PC-3 (cell line): Measurements from ENCODE around the gene ELOVL4. TPM values are rescaled to one million over a fixed set of nuclear protein-coding genes. Genes with fewer than 3 reads are reported as not detected.
A peak's percentile ranks its signal among the peaks of the same experiment; 100 is the strongest.

ENCODE experiments used
- ATAC-seq: fragments of 200-7000 bp; cut with Tn5 transposase; 2 replicates; pipeline ENCODE4 v1.9.1; 2020; ENCODE audit warnings: mild to moderate bottlenecking, moderate library complexity
- Bru-seq: library from RNA; stranded (reverse); fragments of 400-500 nt; gene quantifications from one replicate; lab custom pipeline; 2021; lab: Mats Ljungman, UMichigan
- BruChase-seq, 2 experiments: library from RNA; stranded (reverse); fragments of 400-500 nt; gene quantifications; one replicate each; lab custom pipeline; 2021; lab: Mats Ljungman, UMichigan
- BruUV-seq: library from RNA; stranded (reverse); fragments of 400-500 nt; replicated peaks from 2 replicates; lab custom pipeline; 2021; lab: Mats Ljungman, UMichigan
- CTCF ChIA-PET: fragments of 300-600 bp; sonication (Branson Sonifier 250); formaldehyde crosslinking; loops from one replicate; lab custom pipeline; 2022; ENCODE audit warnings: antibody characterized with exemption; lab: Charles Lee
- POLR2A ChIA-PET: fragments of 300-600 bp; sonication (Branson Sonifier 250); formaldehyde crosslinking; loops from one replicate; lab custom pipeline; 2022; ENCODE audit warnings: antibody characterized with exemption; ENCODE audit not compliant: unreplicated experiment; lab: Charles Lee
- DNase-seq: peaks from one replicate; pipeline ENCODE4 v3.0.0-alpha.2; 2015
- H2AFZ ChIP-seq: fragments of 300-600 bp; sonication (generic); 2 replicates; pipeline ENCODE4 v1.6.0; 2016; ENCODE audit warnings: antibody characterized with exemption, low read length
- H3F3A ChIP-seq: fragments of 300-600 bp; sonication (generic); one replicate; pipeline ENCODE4 v1.6.0; 2017; ENCODE audit warnings: antibody characterized with exemption, low read length, control low read depth, mild to moderate bottlenecking; ENCODE audit not compliant: unreplicated experiment
- H3K27ac ChIP-seq: fragments of 300-600 bp; sonication (generic); 2 replicates; pipeline ENCODE4 v1.5.1; 2016; ENCODE audit warnings: mild to moderate bottlenecking, low read length
- H3K27me3 ChIP-seq: fragments of 300-600 bp; sonication (generic); 2 replicates; pipeline ENCODE4 v1.6.1; 2016; ENCODE audit warnings: low read length, mixed read lengths
- H3K36me3 ChIP-seq: fragments of 300-600 bp; sonication (generic); 2 replicates; pipeline ENCODE4 v1.6.1; 2016; ENCODE audit warnings: low read depth, mixed run types, low read length, mixed read lengths
- H3K4me1 ChIP-seq: fragments of 300-600 bp; sonication (generic); 2 replicates; pipeline ENCODE4 v1.5.1; 2016; ENCODE audit warnings: low read length; ENCODE audit not compliant: insufficient read depth
- H3K4me2 ChIP-seq: fragments of 300-600 bp; sonication (generic); 2 replicates; pipeline ENCODE4 v1.6.0; 2016; ENCODE audit warnings: low read length
- H3K4me3 ChIP-seq: fragments of 300-600 bp; sonication (generic); 2 replicates; pipeline ENCODE4 v1.5.1; 2016; ENCODE audit warnings: mild to moderate bottlenecking, low read length, mixed read lengths
- H3K79me2 ChIP-seq: fragments of 300-600 bp; sonication (generic); 2 replicates; pipeline ENCODE4 v1.6.1; 2017; ENCODE audit warnings: low read length, mixed read lengths
- H3K9ac ChIP-seq: fragments of 300-600 bp; sonication (generic); 2 replicates; pipeline ENCODE4 v1.6.0; 2016; ENCODE audit warnings: mild to moderate bottlenecking, low read length
- H3K9me2 ChIP-seq: fragments of 300-600 bp; sonication (generic); replicated peaks from 2 replicates; pipeline ENCODE4 v1.6.1; 2016; ENCODE audit warnings: mixed run types, low read length, mixed read lengths
- H3K9me3 ChIP-seq: fragments of 300-600 bp; sonication (generic); 2 replicates; pipeline ENCODE4 v1.6.1; 2016; ENCODE audit warnings: low read length, mixed read lengths
- H4K20me1 ChIP-seq: fragments of 300-600 bp; sonication (generic); 2 replicates; pipeline ENCODE4 v1.6.1; 2016; ENCODE audit warnings: low read length, mixed read lengths
- EZH2 ChIP-seq: fragments of 300-600 bp; sonication (generic); IDR thresholded peaks from one replicate; pipeline ENCODE4 v1.6.1; 2017; ENCODE audit warnings: antibody characterized with exemption, mild to moderate bottlenecking, low read length; ENCODE audit not compliant: unreplicated experiment
- EZH2phosphoT487 ChIP-seq: fragments of 300-600 bp; sonication (generic); IDR thresholded peaks from 2 replicates; pipeline ENCODE4 v1.6.1; 2018; ENCODE audit warnings: mild to moderate bottlenecking, antibody characterized with exemption, low read length, borderline replicate concordance
- intact Hi-C: fragments of 100-400 bp; cut with micrococcal nuclease; formaldehyde crosslinking; loops from 2 replicates; pipeline ENCODE4 v1.9.0; 2023
- long read RNA-seq: library from polyadenylated mRNA; unstranded; transcript quantifications from one replicate; pipeline ENCODE4 v2.0.0, GENCODE V29; 2021; ENCODE audit not compliant: unreplicated experiment
- total RNA-seq: library from RNA; depleted of rRNA; stranded (reverse); fragments of >200 nt; gene quantifications from 2 replicates; pipeline ENCODE4 v1.2.3, GENCODE V29; 2014; rRNA removed
- TF ChIP-seq, protein P1 (sequence below): fragments of 300-600 bp; sonication (generic); conservative IDR thresholded peaks from 2 replicates; pipeline ENCODE4 v1.5.1; 2017; ENCODE audit warnings: antibody characterized with exemption, low read depth, mild to moderate bottlenecking, low read length

ELOVL4 gene
- total RNA-seq: 1.1 and 1.6 TPM in 2 replicates
- percentile 50 among the genes with signal in this experiment for Bru-seq, nascent RNA
- percentile 53 among the genes with signal in this experiment for BruChase-seq, experiment 1, labeled RNA remaining after a 6-hour chase
- percentile 53 among the genes with signal in this experiment for BruChase-seq, experiment 2, labeled RNA remaining after a 2-hour chase
- long read RNA-seq, transcript ELOVL4-201 (6 exons, 3,042 nt): major isoform, 21 of 21 reads
- long read RNA-seq, partial matches to known transcripts: 0 of 21 reads
- long read RNA-seq, other reads (novel, unspliced or antisense): 0 of 21 reads

DNA sequence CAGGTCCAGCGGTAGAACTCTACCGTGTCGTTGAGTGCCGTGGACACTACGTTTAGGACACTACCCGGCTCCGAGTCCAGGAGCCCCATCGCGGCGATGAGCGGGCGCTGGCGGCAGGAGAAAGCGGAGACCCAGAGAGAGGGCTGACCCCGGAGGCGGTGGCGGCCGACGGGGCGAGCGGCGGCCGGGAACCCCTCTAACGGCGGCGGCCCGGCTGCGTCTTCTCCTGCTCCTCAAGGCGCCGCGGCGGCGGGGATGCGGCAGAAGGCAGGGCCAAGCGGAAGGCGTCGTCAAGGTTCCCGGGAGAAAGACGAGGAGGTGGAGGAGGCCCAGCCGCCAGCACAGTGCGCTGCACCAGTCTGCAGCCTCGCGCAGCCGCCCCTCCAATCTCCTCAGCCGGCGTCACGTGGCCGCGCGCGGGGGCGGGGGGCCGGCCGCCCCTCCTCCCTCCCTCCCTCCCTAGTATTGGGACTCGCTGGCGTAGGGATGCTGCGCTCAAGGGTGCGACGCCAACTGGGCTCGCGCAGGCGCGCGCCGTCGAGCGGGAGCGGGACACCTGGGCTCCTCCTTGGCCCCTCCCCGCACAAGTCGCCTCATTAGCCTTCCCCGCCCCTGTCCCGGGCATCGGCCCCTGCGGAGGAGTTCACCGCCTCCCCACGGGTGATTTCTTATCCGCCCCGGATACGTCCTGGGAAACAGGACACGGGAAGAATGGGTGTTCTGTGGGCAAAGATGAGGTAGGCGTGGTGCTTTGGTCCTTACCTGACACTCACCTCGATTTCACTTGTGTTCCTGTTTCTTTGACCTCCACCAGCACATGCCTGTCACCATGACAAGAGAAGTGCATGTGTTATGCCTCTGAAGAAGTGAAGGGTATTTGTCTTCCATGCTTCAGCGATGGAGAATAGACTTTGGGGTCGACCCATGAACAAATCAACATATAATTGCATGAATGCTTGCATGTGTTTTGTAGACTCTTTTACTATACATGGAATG, at the start of gene ELOVL4:
ELOVL4 (minus strand) TSS at position 363 of the 996 bp plus-strand sequence; CDS start at position 89, 274 bp downstream.
- BruUV-seq: TSS peak; percentile 63
- H3K9me3 ChIP-seq: no peaks in the 10 kb centered on the region
- peak; percentile 77 for DNase-seq

DNA sequence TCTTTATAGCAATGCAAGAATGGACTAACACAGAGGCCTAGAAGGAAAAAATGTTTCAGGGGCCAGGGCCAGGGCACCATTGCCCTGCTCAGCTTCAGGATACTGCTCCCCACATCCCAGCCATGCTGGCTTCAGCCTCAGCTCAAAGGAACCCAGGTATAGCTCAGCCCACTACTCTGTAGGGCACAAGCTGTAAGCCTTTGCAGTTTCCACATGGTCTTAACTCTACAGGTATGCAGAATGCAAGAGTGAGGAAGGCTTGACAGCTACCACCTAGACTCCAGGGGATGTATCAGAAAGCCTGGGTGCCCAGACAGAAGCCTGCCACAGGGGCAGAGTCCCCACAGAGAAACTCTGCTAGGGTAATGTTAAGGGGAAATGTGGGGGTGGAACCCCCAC, 46.6 kb upstream of the ELOVL4 start:
- H3K4me3 ChIP-seq: no peak overlapping the region
- H2AFZ ChIP-seq: no peak overlapping the region
- H4K20me1 ChIP-seq: no peaks in the 10 kb centered on the region
- ChIA-PET POLR2A (no interaction called here), CTCF (no interaction called here)
- no peak overlapping the region for H3K27ac ChIP-seq
- H3K4me1 ChIP-seq: no peaks in the 10 kb centered on the region
- H3K9ac ChIP-seq: no peak overlapping the region
- ATAC-seq: no peak
- DNase-seq: no peak
- no peaks in the 10 kb centered on the region for H3F3A ChIP-seq
- no peaks in the 10 kb centered on the region for H3K36me3 ChIP-seq
- no peaks in the 10 kb centered on the region for H3K9me3 ChIP-seq
- no peaks in the 10 kb centered on the region for H3K9me2 ChIP-seq
- TF ChIP-seq EZH2phosphoT487: no peak
- no peak for TF ChIP-seq EZH2
- TF ChIP-seq, protein P1, sequence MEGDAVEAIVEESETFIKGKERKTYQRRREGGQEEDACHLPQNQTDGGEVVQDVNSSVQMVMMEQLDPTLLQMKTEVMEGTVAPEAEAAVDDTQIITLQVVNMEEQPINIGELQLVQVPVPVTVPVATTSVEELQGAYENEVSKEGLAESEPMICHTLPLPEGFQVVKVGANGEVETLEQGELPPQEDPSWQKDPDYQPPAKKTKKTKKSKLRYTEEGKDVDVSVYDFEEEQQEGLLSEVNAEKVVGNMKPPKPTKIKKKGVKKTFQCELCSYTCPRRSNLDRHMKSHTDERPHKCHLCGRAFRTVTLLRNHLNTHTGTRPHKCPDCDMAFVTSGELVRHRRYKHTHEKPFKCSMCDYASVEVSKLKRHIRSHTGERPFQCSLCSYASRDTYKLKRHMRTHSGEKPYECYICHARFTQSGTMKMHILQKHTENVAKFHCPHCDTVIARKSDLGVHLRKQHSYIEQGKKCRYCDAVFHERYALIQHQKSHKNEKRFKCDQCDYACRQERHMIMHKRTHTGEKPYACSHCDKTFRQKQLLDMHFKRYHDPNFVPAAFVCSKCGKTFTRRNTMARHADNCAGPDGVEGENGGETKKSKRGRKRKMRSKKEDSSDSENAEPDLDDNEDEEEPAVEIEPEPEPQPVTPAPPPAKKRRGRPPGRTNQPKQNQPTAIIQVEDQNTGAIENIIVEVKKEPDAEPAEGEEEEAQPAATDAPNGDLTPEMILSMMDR: no peak
- intact Hi-C loops: no loop called here
- H3K4me2 ChIP-seq: no peak overlapping the region
- no peaks in the 10 kb centered on the region for H3K27me3 ChIP-seq
- no TSS peak for BruUV-seq
- H3K79me2 ChIP-seq: no peaks in the 10 kb centered on the region

More for the DNA sequence above, at the start of gene ELOVL4:
- Histone ChIP-seq H3K9ac (peak within 1 kb of the TSS; percentile 55), H3K36me3 (no peaks in the 10 kb centered on the region), H3K27me3 (no peaks in the 10 kb centered on the region), H3K9me2 (no peaks in the 10 kb centered on the region), H2AFZ (peak within 1 kb of the TSS; percentile 94), H3F3A (no peaks in the 10 kb centered on the region), H3K4me1 (peaks cover 30% of the 10 kb centered on the region), H3K4me3 (peak within 1 kb of the TSS; percentile 81), H3K27ac (peak within 1 kb of the TSS; percentile 8; the same call in 1 of the 2 replicates), H4K20me1 (no peaks in the 10 kb centered on the region), H3K79me2 (0 out of 2 replicates have a peak, but pooled peaks cover 5% of the 10 kb centered on the region), H3K4me2 (peak within 1 kb of the TSS; percentile 96)
- ATAC-seq: peak; percentile 78
- intact Hi-C loops: loop anchor here (2.0 to 5.0 kb wide), 4 partner anchors 53 to 160 kb away; partner anchors contain the start of genes BCKDHB and TTK
- CTCF ChIA-PET: interaction anchor here (1.8 kb wide), 1 partner anchor 158 kb away, joined by 4 read pairs; no protein-coding TSS in a partner anchor
- POLR2A ChIA-PET: no interaction called here
- TF ChIP-seq, protein P1: no peak
- TF ChIP-seq EZH2phosphoT487 (no peak), EZH2 (no peak)
